ENCODE results near the gene ZNF487. TPM values are rescaled to one million over a fixed set of nuclear protein-coding genes. Genes with fewer than 3 reads are reported as not detected.
"Not testable (repeated sequence)": the region's sequence is repeated elsewhere in the genome, so short reads cannot be mapped to it uniquely, and the experiment has no call there.

Gene ZNF487
- polyA plus RNA-seq, 1 experiment = 4.5 TPM

GRCh38 chr10:43424416-43424815, 12.5 kb upstream of the ZNF487 start:
- Histone ChIP-seq H3K4me3 (ENCODE audit: low read depth, low read length) (no peak overlapping the region), H3K36me3 (ENCODE audit: control insufficient read depth, insufficient read depth, low read length) (no peaks in the 10 kb centered on the region), H3K27me3 (ENCODE audit: control insufficient read depth, insufficient read depth, low read length) (no peaks in the 10 kb centered on the region)
- CTCF ChIA-PET = no interaction called here
- POLR2A ChIA-PET = no interaction called here
- TF ChIP-seq CTCF (IDR thresholded peaks at IDR 0.05; ENCODE audit: insufficient read depth, low read depth, low read length) = no peak
- no peak for DNase-seq (ENCODE audit: low read depth)

GRCh38 chr10:43426476-43426875, 10.4 kb upstream of the ZNF487 start:
- DNase-seq (ENCODE audit: low read depth); POLR2A ChIA-PET; H3K27me3 ChIP-seq (ENCODE audit: control insufficient read depth, insufficient read depth, low read length); H3K36me3 ChIP-seq (ENCODE audit: control insufficient read depth, insufficient read depth, low read length); CTCF ChIA-PET; H3K4me3 ChIP-seq (ENCODE audit: low read depth, low read length): not testable (repeated sequence)

GRCh38 chr10:43427166-43427825, 9.6 kb upstream of the ZNF487 start:
- TF ChIP-seq CTCF (IDR thresholded peaks at IDR 0.05; ENCODE audit: insufficient read depth, low read depth, low read length) = no peak
- Histone ChIP-seq H3K4me3 (ENCODE audit: low read depth, low read length) (no peak overlapping the region), H3K27me3 (ENCODE audit: control insufficient read depth, insufficient read depth, low read length) (no peaks in the 10 kb centered on the region), H3K36me3 (ENCODE audit: control insufficient read depth, insufficient read depth, low read length) (no peaks in the 10 kb centered on the region)
- POLR2A ChIA-PET = no interaction called here
- DNase-seq (ENCODE audit: low read depth) = no peak
- CTCF ChIA-PET = no interaction called here

- no peaks in the 10 kb centered on the region for H3K27me3 ChIP-seq (ENCODE audit: control insufficient read depth, insufficient read depth, low read length)
- no peak for TF ChIP-seq CTCF (IDR thresholded peaks at IDR 0.05; ENCODE audit: insufficient read depth, low read depth, low read length)
- H3K36me3 ChIP-seq (ENCODE audit: control insufficient read depth, insufficient read depth, low read length) = no peaks in the 10 kb centered on the region
- ChIA-PET CTCF (no interaction called here), POLR2A (no interaction called here)
- no peak for DNase-seq (ENCODE audit: low read depth)
- H3K4me3 ChIP-seq (ENCODE audit: low read depth, low read length) = no peak overlapping the region
Measured at GRCh38 chr10:43430926-43431663, 5.8 kb upstream of the ZNF487 start.

GRCh38 chr10:43437141-43437870, 395 bp downstream of the ZNF487 start:
- no peak for DNase-seq (ENCODE audit: low read depth)
- POLR2A ChIA-PET = no interaction called here
- CTCF ChIA-PET = no interaction called here

More at GRCh38 chr10:43437141-43437870, 395 bp downstream of the ZNF487 start:
- H3K4me3 ChIP-seq (ENCODE audit: low read depth, low read length) = peak overlapping the region; percentile 90
- H3K36me3 ChIP-seq (ENCODE audit: control insufficient read depth, insufficient read depth, low read length) = no peaks in the 10 kb centered on the region
- no peak for TF ChIP-seq CTCF (IDR thresholded peaks at IDR 0.05; ENCODE audit: insufficient read depth, low read depth, low read length)
- H3K27me3 ChIP-seq (ENCODE audit: control insufficient read depth, insufficient read depth, low read length) = no peaks in the 10 kb centered on the region
